ENCODE data around the gene TYW1B. TPM values are rescaled to one million over a fixed set of nuclear protein-coding genes. Genes with fewer than 3 reads are reported as not detected.
"Not testable (repeated sequence)": the region's sequence is repeated elsewhere in the genome, so short reads cannot be mapped to it uniquely, and the experiment has no call there.

Gene TYW1B
- total RNA-seq, 2 donors from 2014 or later, result 2.0 to 2.9 TPM

DNA sequence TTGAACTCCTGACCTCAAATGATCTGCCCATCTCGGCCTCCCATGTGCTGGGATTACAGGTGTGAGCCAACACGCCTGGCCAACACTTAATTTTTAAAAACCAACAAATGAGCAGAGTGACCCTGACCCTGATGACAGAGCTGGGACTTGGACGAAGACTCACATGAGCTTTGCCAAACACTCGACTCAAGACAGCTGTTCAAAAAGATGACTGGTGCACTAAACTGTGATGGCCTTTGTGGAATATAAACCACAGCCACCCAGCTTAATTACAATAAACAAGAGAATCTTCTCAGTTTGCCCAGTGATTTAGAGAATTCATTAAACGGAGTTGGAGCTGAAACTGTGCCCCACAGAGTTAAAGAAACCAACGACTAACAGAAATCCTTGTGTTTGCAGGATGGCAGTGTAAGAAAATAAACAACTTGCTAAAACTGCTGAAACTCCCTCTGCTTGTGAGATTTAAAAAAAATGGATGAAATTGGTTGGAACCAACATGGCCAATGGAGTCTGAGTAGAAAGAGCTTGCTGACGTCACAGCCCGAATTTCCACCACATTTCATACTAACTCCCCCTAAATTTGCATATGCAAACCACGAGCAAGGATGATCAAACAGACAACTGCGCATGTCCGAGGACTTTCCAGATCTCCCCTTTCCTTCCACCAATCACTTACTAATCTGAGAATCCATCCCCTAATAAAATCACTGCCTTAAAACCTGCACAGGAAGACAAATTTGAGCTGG, 209.4 kb downstream of the TYW1B start:
- not testable (repeated sequence) for H3K27ac Mint-ChIP-seq, H3K9me3 Mint-ChIP-seq, H3K4me1 Mint-ChIP-seq

DNA sequence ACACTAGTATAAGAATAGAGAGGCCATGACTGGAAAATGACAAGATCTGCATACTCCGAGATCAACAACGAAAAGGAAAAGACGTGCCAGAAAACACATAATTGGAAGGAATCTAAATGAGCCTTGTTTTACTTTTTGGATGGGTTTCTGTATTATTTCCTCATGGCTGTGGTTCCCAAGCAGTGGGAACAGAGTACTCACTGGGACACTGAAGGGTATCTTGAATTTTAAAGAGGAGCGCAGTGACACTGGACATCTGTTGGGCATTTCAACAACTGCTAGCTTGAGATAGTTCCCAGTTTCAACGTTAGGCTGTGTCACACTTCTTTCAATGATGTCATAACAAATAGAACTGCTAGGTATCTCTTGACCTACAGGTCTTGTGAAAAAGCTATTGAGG, 218.2 kb downstream of the TYW1B start:
- H3K36me3 Mint-ChIP-seq (ENCODE audit: low read depth), result peaks cover 39% of the 10 kb centered on the region

More for the DNA sequence above, 209.4 kb downstream of the TYW1B start:
- peaks cover 27% of the 10 kb centered on the region for H3K36me3 Mint-ChIP-seq (ENCODE audit: low read depth)
- H3K4me3 Mint-ChIP-seq; H3K27me3 Mint-ChIP-seq; ATAC-seq (replicated peaks): not testable (repeated sequence)

GRCh38 chr7:72607988-72608387, 220.0 kb downstream of the TYW1B start:
- not testable (repeated sequence) for H3K27me3 Mint-ChIP-seq; ATAC-seq (replicated peaks)
- peak overlapping the region; percentile 48 for H3K27ac Mint-ChIP-seq

More for the DNA sequence above, 218.2 kb downstream of the TYW1B start:
- H3K4me1 Mint-ChIP-seq; H3K27me3 Mint-ChIP-seq; H3K27ac Mint-ChIP-seq; H3K9me3 Mint-ChIP-seq; ATAC-seq (replicated peaks); H3K4me3 Mint-ChIP-seq: not testable (repeated sequence)

GRCh38 chr7:72605863-72606431, 222.1 kb downstream of the TYW1B start:
- not testable (repeated sequence) for H3K4me1 Mint-ChIP-seq; H3K4me3 Mint-ChIP-seq; H3K9me3 Mint-ChIP-seq; H3K27me3 Mint-ChIP-seq; H3K27ac Mint-ChIP-seq; ATAC-seq (replicated peaks)
- peaks cover 43% of the 10 kb centered on the region for H3K36me3 Mint-ChIP-seq (ENCODE audit: low read depth)

More at GRCh38 chr7:72607988-72608387, 220.0 kb downstream of the TYW1B start:
- H3K36me3 Mint-ChIP-seq (ENCODE audit: low read depth), result peaks cover 34% of the 10 kb centered on the region
- not testable (repeated sequence) for H3K4me3 Mint-ChIP-seq, H3K9me3 Mint-ChIP-seq, H3K4me1 Mint-ChIP-seq

GRCh38 chr7:72604771-72605611, 223.0 kb downstream of the TYW1B start:
- not testable (repeated sequence) for H3K27me3 Mint-ChIP-seq; H3K4me1 Mint-ChIP-seq; H3K9me3 Mint-ChIP-seq; H3K27ac Mint-ChIP-seq; H3K4me3 Mint-ChIP-seq; ATAC-seq (replicated peaks)
- peaks cover 40% of the 10 kb centered on the region for H3K36me3 Mint-ChIP-seq (ENCODE audit: low read depth)

DNA sequence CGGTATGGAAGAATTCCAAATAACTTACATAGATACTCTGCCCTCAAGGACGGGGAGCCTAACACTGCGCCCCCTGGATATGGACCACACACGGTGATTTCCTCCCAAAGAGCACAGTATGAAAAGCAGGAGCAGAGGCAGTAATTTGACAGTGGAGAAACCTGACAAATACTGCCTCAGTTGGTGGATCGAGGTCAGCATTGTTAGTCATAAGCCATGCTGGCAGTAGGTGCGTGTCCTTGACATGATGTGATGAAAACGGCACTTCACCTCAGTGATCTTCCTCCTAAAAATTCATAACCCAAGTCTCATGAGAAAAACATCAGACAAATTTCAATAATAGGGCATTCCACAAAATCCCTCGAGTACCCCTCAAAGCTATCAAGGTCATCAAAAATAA, 224.5 kb downstream of the TYW1B start:
- H3K4me1 Mint-ChIP-seq; H3K27me3 Mint-ChIP-seq; ATAC-seq (replicated peaks); H3K4me3 Mint-ChIP-seq; H3K9me3 Mint-ChIP-seq; H3K27ac Mint-ChIP-seq: not testable (repeated sequence)
- H3K36me3 Mint-ChIP-seq (ENCODE audit: low read depth), result peaks cover 35% of the 10 kb centered on the region

GRCh38 chr7:72603073-72603472, 224.9 kb downstream of the TYW1B start:
- H3K9me3 Mint-ChIP-seq, result no peaks in the 10 kb centered on the region
- peaks cover 5% of the 10 kb centered on the region for H3K4me1 Mint-ChIP-seq
- no peaks in the 10 kb centered on the region for H3K27me3 Mint-ChIP-seq
- peaks cover 33% of the 10 kb centered on the region for H3K36me3 Mint-ChIP-seq (ENCODE audit: low read depth)
- no peak overlapping the region for H3K4me3 Mint-ChIP-seq
- H3K27ac Mint-ChIP-seq, result no peak overlapping the region
- ATAC-seq (replicated peaks), result no peak

- H3K4me3 Mint-ChIP-seq; H3K27ac Mint-ChIP-seq; H3K4me1 Mint-ChIP-seq; ATAC-seq (replicated peaks); H3K9me3 Mint-ChIP-seq; H3K27me3 Mint-ChIP-seq: not testable (repeated sequence)
- peaks cover 19% of the 10 kb centered on the region for H3K36me3 Mint-ChIP-seq (ENCODE audit: low read depth)
Measured at GRCh38 chr7:72601683-72602082, 226.3 kb downstream of the TYW1B start.

GRCh38 chr7:72590023-72590422, 238.0 kb downstream of the TYW1B start:
- not testable (repeated sequence) for H3K27me3 Mint-ChIP-seq; H3K4me3 Mint-ChIP-seq; H3K4me1 Mint-ChIP-seq; H3K27ac Mint-ChIP-seq; ATAC-seq (replicated peaks)
- H3K36me3 Mint-ChIP-seq (ENCODE audit: low read depth), result peaks cover 29% of the 10 kb centered on the region
- H3K9me3 Mint-ChIP-seq, result peaks cover 13% of the 10 kb centered on the region

DNA sequence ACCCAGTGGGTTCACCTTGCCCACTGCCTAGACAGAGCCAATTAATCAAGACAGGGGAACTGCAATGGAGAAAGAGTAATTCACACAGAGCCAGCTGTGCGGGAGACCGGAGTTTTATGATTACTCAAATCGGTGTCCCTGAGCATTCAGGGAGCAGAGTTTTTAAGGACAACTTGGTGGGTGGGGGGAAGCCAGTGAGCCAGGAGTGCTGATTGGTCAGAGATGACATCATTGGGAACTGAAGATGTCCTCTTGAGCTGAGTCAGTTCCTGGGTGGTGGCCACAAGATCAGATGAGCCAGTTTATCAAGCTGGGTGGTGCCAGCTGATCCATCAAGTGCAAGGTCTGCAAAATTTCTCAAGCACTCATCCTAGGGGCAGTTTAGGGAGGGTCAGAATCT, 240.7 kb downstream of the TYW1B start:
- H3K4me1 Mint-ChIP-seq, H3K4me3 Mint-ChIP-seq: not testable (repeated sequence)
- H3K36me3 Mint-ChIP-seq (ENCODE audit: low read depth), result peaks cover 29% of the 10 kb centered on the region

GRCh38 chr7:72584576-72584975, 243.4 kb downstream of the TYW1B start:
- not testable (repeated sequence) for H3K4me1 Mint-ChIP-seq; H3K9me3 Mint-ChIP-seq; H3K27ac Mint-ChIP-seq; H3K4me3 Mint-ChIP-seq; ATAC-seq (replicated peaks); H3K27me3 Mint-ChIP-seq
- H3K36me3 Mint-ChIP-seq (ENCODE audit: low read depth), result peaks cover 18% of the 10 kb centered on the region

More for the DNA sequence above, 240.7 kb downstream of the TYW1B start:
- H3K27ac Mint-ChIP-seq; ATAC-seq (replicated peaks); H3K27me3 Mint-ChIP-seq: not testable (repeated sequence)
- peaks cover 17% of the 10 kb centered on the region for H3K9me3 Mint-ChIP-seq

DNA sequence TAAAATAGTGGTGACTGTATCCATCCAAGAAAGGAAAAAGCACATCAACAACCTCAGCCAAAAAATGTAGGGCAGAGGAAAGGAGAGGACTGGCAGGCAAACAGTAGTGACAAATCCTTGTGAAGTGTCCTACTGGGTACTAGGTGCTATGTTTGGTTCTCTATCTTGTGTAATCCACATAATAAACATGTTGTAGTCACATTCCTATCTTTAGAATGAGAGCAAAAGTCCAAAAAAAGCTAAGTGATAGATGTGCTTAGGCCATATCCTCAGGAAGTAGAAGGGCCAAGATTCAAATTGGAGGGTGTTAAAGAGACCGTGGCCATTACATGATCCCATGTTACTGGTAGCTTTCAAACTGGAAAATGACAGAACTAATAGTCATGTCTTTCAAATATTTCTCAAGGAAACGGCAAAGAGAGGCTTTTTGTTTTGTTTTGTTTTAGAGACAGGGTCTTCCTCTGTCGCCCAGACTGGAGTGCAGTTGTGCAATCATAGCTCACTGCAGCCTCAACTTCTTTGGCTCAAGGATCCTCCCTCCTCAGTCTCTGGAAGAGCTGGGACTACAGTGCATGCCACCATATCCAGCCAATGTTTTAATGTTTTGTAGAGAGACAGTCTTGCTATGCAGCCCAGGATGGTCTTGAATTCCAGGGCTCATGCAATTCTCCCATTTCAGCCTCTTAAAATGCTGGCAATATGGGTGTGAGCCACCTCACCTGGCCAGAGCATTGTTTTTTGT, 244.2 kb downstream of the TYW1B start:
- not testable (repeated sequence) for H3K27ac Mint-ChIP-seq; ATAC-seq (replicated peaks); H3K27me3 Mint-ChIP-seq; H3K4me1 Mint-ChIP-seq; H3K4me3 Mint-ChIP-seq; H3K9me3 Mint-ChIP-seq
- H3K36me3 Mint-ChIP-seq (ENCODE audit: low read depth), result peaks cover 19% of the 10 kb centered on the region

DNA sequence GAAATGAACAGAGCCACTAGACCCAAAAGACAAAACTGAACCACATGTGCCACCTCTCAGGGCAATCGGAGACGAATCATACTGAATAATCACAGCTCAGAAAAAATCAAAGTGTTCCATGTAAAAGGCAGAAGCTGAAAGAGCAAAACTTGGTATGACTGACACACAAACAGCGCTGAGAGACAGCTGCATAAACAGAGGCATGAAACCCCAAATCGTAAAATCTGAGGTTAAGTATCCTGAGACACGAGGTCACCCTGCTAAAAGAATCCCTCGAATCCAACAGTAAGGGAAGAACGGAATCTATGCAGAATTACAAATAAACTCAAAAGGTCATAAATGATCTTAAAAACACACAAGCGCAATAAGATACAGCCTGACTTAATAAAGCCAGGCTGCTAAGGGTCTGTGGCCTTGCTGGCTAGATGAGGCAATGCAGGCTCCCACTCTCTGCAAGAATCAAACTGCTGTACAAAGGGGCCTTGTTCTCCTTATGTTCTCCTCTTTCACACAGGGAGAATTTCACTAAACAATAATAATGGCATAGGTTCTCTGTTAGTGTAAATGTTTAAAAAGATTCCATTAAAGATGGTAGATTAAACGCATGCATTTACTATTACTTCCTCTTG, 247.7 kb downstream of the TYW1B start:
- H3K27ac Mint-ChIP-seq; H3K9me3 Mint-ChIP-seq; H3K4me1 Mint-ChIP-seq; H3K27me3 Mint-ChIP-seq; H3K4me3 Mint-ChIP-seq; ATAC-seq (replicated peaks): not testable (repeated sequence)
- H3K36me3 Mint-ChIP-seq (ENCODE audit: low read depth), result peaks cover 29% of the 10 kb centered on the region

- no peak overlapping the region for H3K4me3 Mint-ChIP-seq
- no peak for ATAC-seq (replicated peaks)
- H3K27me3 Mint-ChIP-seq, result no peaks in the 10 kb centered on the region
- peaks cover 45% of the 10 kb centered on the region for H3K36me3 Mint-ChIP-seq (ENCODE audit: low read depth)
- H3K4me1 Mint-ChIP-seq, result no peaks in the 10 kb centered on the region
- no peak overlapping the region for H3K27ac Mint-ChIP-seq
- no peaks in the 10 kb centered on the region for H3K9me3 Mint-ChIP-seq
Measured at GRCh38 chr7:72577107-72577506, 250.9 kb downstream of the TYW1B start.
